Neural progenitor cell (in vitro differentiated cells): ENCODE results near the gene ZNF823.

Experiments used
- CTCF ChIP-seq: fragments of 200-600 bp; sonication (generic); IDR thresholded peaks from 2 replicates; pipeline ENCODE4 v1.5.1; 2017; ENCODE audit warnings: antibody characterized with exemption, mild to moderate bottlenecking
- EZH2 ChIP-seq: fragments of 200-600 bp; sonication (generic); IDR thresholded peaks from 2 replicates; pipeline ENCODE4 v1.6.1; 2017; ENCODE audit warnings: antibody characterized with exemption, mild to moderate bottlenecking, moderate library complexity

DNA sequence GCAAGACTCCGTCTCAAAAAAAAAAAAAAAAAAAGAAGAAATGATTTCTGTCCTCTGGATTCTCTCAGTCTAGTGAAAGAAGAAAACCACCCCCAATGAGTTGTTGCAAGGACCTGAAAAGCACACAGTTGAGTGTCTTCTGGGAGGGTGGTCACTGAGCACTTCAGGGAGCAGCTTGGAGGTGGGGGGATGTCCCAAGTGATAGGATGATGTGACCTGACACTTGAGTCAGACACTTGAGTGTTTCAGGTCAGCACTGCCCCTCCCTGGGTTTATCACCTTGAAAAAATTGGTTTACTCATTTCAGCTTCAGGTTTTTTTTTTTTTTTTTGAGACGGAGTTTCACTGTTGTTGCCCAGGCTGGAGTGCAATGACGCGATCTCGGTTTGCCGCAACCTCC lies 63.2 kb downstream of the ZNF823 start:
- TF ChIP-seq CTCF (no peak), EZH2 (no peak)
